HEK293 (cell line): ENCODE results near the gene BORCS8.

Source experiments
- CTCF ChIA-PET: fragments of 350-600 bp; formaldehyde crosslinking; extraction: SDS; loops from one replicate; lab custom pipeline; 2021; ENCODE audit warnings: antibody characterized with exemption; lab: Yijun Ruan, JAX
- POLR2A ChIA-PET: fragments of 300-600 bp; formaldehyde crosslinking; extraction: SDS; loops from one replicate; lab custom pipeline; 2020; ENCODE audit warnings: antibody characterized with exemption, inconsistent platforms; lab: Yijun Ruan, JAX
- H3K27ac ChIP-seq: fragments of 200-500 bp; sonication (Bioruptor generic); 2 replicates; pipeline ENCODE4 v1.5.1; 2014; ENCODE audit warnings: low read depth, low read length, control low read depth, inconsistent platforms; ENCODE audit errors: extremely low read depth
- H3K36me3 ChIP-seq, 2 experiments: fragments of 200-500 bp in 1 of 2; sonication (Bioruptor generic) in 1 of 2; 1 replicate in 1 of 2; 2 replicates in 1 of 2; pipeline ENCODE4 v1.5.1; 2014 to 2017; ENCODE audit warnings: inconsistent platforms in 2 of 2, low read length in 2 of 2; ENCODE audit not compliant: control insufficient read depth in 2 of 2, insufficient read depth in 1 of 2
- H3K4me1 ChIP-seq: fragments of 200-500 bp; sonication (Bioruptor generic); 2 replicates; pipeline ENCODE4 v1.5.1; 2014; ENCODE audit warnings: mild to moderate bottlenecking, low read length, inconsistent platforms; ENCODE audit not compliant: control insufficient read depth, insufficient read depth
- H3K4me3 ChIP-seq: 2 replicates; pipeline ENCODE4 v1.5.1; 2011; ENCODE audit warnings: low read depth, mild to moderate bottlenecking, control low read depth, low read length, moderate library complexity
- H3K9me3 ChIP-seq: fragments of 200-500 bp; sonication (Bioruptor generic); 2 replicates; pipeline ENCODE4 v1.5.1; 2014; ENCODE audit warnings: low read depth, low read length, inconsistent platforms; ENCODE audit not compliant: control insufficient read depth, insufficient read depth
- BCL11B ChIP-seq: fragments of 450-650 bp; formaldehyde crosslinking; IDR thresholded peaks from 2 replicates; pipeline ENCODE4 v1.5.1; 2016; ENCODE audit warnings: low read depth, missing biosample characterization, missing genetic modification characterization
- GLIS1 ChIP-seq: fragments of 450-650 bp; formaldehyde crosslinking; IDR thresholded peaks from 2 replicates; pipeline ENCODE4 v1.5.1; 2016; ENCODE audit warnings: missing biosample characterization, missing genetic modification characterization
- GLIS2 ChIP-seq: fragments of 450-650 bp; formaldehyde crosslinking; IDR thresholded peaks from 2 replicates; pipeline ENCODE4 v1.5.1; 2016; ENCODE audit warnings: missing biosample characterization, missing genetic modification characterization
- HOXC10 ChIP-seq: sonication (generic); formaldehyde crosslinking; IDR thresholded peaks from 2 replicates; pipeline ENCODE4 v1.8.1; 2023; ENCODE audit warnings: mild to moderate bottlenecking, missing genetic modification reagents
- KLF1 ChIP-seq: fragments of 450-650 bp; formaldehyde crosslinking; IDR thresholded peaks from 2 replicates; pipeline ENCODE4 v1.5.1; 2016; ENCODE audit warnings: missing biosample characterization, missing genetic modification characterization
- MZF1 ChIP-seq: fragments of 450-650 bp; formaldehyde crosslinking; IDR thresholded peaks from 2 replicates; pipeline ENCODE4 v1.5.1; 2017; ENCODE audit warnings: missing biosample characterization, missing genetic modification characterization, borderline replicate concordance
- SP2 ChIP-seq: fragments of 450-650 bp; formaldehyde crosslinking; IDR thresholded peaks from 2 replicates; pipeline ENCODE4 v1.5.1; 2016; ENCODE audit warnings: missing biosample characterization, missing genetic modification characterization
- SP7 ChIP-seq: fragments of 450-650 bp; formaldehyde crosslinking; IDR thresholded peaks from 2 replicates; pipeline ENCODE4 v1.5.1; 2016; ENCODE audit warnings: missing biosample characterization, missing genetic modification characterization
- ZFHX2 ChIP-seq: fragments of 450-650 bp; formaldehyde crosslinking; conservative IDR thresholded peaks from 2 replicates; pipeline ENCODE4 v1.5.1; 2016; ENCODE audit warnings: missing biosample characterization, missing genetic modification characterization
- ZIC2 ChIP-seq: fragments of 450-650 bp; formaldehyde crosslinking; IDR thresholded peaks from 2 replicates; pipeline ENCODE4 v1.5.1; 2016; ENCODE audit warnings: missing biosample characterization, missing genetic modification characterization
- ZNF121 ChIP-seq: fragments of 450-650 bp; formaldehyde crosslinking; IDR thresholded peaks from 2 replicates; pipeline ENCODE4 v1.5.1; 2016; ENCODE audit warnings: missing biosample characterization, missing genetic modification characterization
- ZNF174 ChIP-seq: fragments of 450-650 bp; formaldehyde crosslinking; IDR thresholded peaks from 2 replicates; pipeline ENCODE4 v1.5.0; 2017; ENCODE audit warnings: missing biosample characterization, mild to moderate bottlenecking, missing genetic modification characterization
- ZNF223 ChIP-seq: fragments of 450-650 bp; formaldehyde crosslinking; IDR thresholded peaks from 2 replicates; pipeline ENCODE4 v1.5.1; 2016; ENCODE audit warnings: missing biosample characterization, missing genetic modification characterization
- ZNF302 ChIP-seq: fragments of 450-650 bp; formaldehyde crosslinking; IDR thresholded peaks from 2 replicates; pipeline ENCODE4 v1.5.1; 2016; ENCODE audit warnings: missing biosample characterization, missing genetic modification characterization, low read depth
- ZNF324 ChIP-seq: fragments of 450-650 bp; formaldehyde crosslinking; IDR thresholded peaks from 2 replicates; pipeline ENCODE4 v1.5.1; 2016; ENCODE audit warnings: missing biosample characterization, missing genetic modification characterization
- ZNF335 ChIP-seq: fragments of 450-650 bp; formaldehyde crosslinking; conservative IDR thresholded peaks from 2 replicates; pipeline ENCODE4 v1.5.1; 2016; ENCODE audit warnings: missing biosample characterization, missing genetic modification characterization
- ZNF354C ChIP-seq: fragments of 450-650 bp; formaldehyde crosslinking; IDR thresholded peaks from 2 replicates; pipeline ENCODE4 v1.5.1; 2016; ENCODE audit warnings: missing biosample characterization, missing genetic modification characterization, low read depth, borderline replicate concordance
- ZNF423 ChIP-seq: fragments of 450-650 bp; formaldehyde crosslinking; IDR thresholded peaks from 2 replicates; pipeline ENCODE4 v1.5.1; 2016; ENCODE audit warnings: missing biosample characterization, missing genetic modification characterization
- ZNF433 ChIP-seq: fragments of 450-650 bp; formaldehyde crosslinking; IDR thresholded peaks from 2 replicates; pipeline ENCODE4 v1.5.1; 2016; ENCODE audit warnings: missing biosample characterization, missing genetic modification characterization, low read depth
- ZNF473 ChIP-seq: fragments of 450-650 bp; formaldehyde crosslinking; IDR thresholded peaks from 2 replicates; pipeline ENCODE4 v1.5.1; 2017; ENCODE audit warnings: missing biosample characterization, missing genetic modification characterization
- ZNF501 ChIP-seq: fragments of 450-650 bp; formaldehyde crosslinking; IDR thresholded peaks from 2 replicates; pipeline ENCODE4 v1.5.1; 2016; ENCODE audit warnings: missing biosample characterization, missing genetic modification characterization
- ZNF544 ChIP-seq: fragments of 450-650 bp; formaldehyde crosslinking; IDR thresholded peaks from 2 replicates; pipeline ENCODE4 v1.5.0; 2017; ENCODE audit warnings: missing biosample characterization, missing genetic modification characterization
- ZNF600 ChIP-seq: fragments of 450-650 bp; formaldehyde crosslinking; IDR thresholded peaks from 2 replicates; pipeline ENCODE4 v1.5.1; 2016; ENCODE audit warnings: missing biosample characterization, missing genetic modification characterization
- ZNF654 ChIP-seq: fragments of 450-650 bp; formaldehyde crosslinking; IDR thresholded peaks from 2 replicates; pipeline ENCODE4 v1.5.1; 2016; ENCODE audit warnings: low read depth, missing biosample characterization, missing genetic modification characterization
- ZNF777 ChIP-seq: fragments of 450-650 bp; formaldehyde crosslinking; IDR thresholded peaks from 2 replicates; pipeline ENCODE4 v1.5.1; 2017; ENCODE audit warnings: missing biosample characterization, missing genetic modification characterization, borderline replicate concordance
- TF ChIP-seq, protein P1 (sequence below): fragments of 450-650 bp; formaldehyde crosslinking; IDR thresholded peaks from 2 replicates; pipeline ENCODE4 v1.5.1; 2016; ENCODE audit warnings: missing biosample characterization, missing genetic modification characterization
- TF ChIP-seq, protein P2 (sequence below): fragments of 450-650 bp; formaldehyde crosslinking; IDR thresholded peaks from 2 replicates; pipeline ENCODE4 v1.5.1; 2016; ENCODE audit warnings: missing biosample characterization, missing genetic modification characterization
- TF ChIP-seq, protein P3 (sequence below): fragments of 450-650 bp; formaldehyde crosslinking; IDR thresholded peaks from 2 replicates; pipeline ENCODE4 v1.5.1; 2016; ENCODE audit warnings: missing biosample characterization, missing genetic modification characterization
- TF ChIP-seq, protein P4 (sequence below): fragments of 450-650 bp; formaldehyde crosslinking; IDR thresholded peaks from 2 replicates; pipeline ENCODE4 v1.5.1; 2016; ENCODE audit warnings: missing biosample characterization, missing genetic modification characterization

BORCS8 gene

DNA sequence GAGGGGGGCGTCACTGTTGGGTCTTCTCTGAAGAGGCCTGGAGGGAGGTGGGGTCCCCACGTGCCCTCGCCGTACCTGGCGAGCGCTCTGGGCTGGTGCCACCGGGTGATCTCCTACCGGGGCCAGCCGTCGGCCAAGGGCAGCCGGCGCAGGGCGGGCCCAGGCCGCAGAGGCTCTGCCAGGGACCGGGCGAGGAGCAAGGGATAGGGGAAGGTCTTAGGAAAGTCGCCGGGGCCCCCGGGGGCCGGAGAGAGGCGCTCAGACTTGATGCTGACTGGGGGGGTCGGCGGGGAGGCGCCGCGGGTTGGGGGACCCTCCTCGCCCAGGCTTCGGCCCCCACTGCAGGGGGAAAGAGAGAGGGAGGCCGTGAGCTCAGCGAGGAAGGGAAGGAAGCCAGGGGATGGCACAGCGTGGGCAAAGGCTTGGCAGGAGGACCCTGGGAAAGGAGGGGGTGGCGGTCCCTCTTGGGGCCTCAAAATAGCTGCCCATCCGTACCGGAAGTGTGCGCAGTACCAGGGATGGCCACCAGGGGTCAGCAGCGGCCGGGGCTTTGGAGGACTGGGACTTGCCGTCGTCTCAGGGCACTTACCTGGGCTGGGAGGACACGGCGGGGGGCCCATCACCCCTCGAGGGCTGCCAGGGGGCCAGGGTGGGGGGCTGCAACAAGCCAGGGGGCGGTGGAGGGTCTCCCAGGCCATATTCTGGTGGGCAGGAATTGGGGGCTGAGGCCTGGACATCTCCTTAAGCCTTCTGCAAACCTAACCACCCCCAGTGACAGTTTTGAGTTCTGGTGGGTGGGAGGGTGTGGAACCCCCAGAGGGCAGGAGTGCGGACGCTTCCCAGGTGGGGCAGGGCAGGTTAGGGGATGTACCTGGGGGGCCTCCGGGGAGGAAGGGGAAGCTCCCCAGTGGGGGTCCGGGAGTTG, 46.0 kb downstream of the BORCS8 start:
- Histone ChIP-seq H3K36me3 (peaks cover 0 to 5% of the 10 kb centered on the region in 2 experiments; a peak in 2 of 3 replicates), H3K4me3 (no peak overlapping the region), H3K4me1 (no peaks in the 10 kb centered on the region), H3K9me3 (no peaks in the 10 kb centered on the region), H3K27ac (no peak overlapping the region)
- POLR2A ChIA-PET = interaction anchor here (1.0 kb wide), 1 partner anchor 9 kb away, joined by 6 read pairs; no protein-coding TSS in a partner anchor
- CTCF ChIA-PET = interaction anchor here (0.5 to 5.4 kb wide), 20 partner anchors 11 to 407 kb away, joined by 3 to 47 read pairs (median 4); partner anchors contain the start of gene MEF2B
- peak; percentile 33; the same call in 1 of the 2 replicates for TF ChIP-seq ZFHX2 (tag by site-specific recombination)
- peak; percentile 13; the same call in 1 of the 2 replicates for TF ChIP-seq GLIS1 (tag by site-specific recombination)
- TF ChIP-seq SP2 = no peak
- TF ChIP-seq ZNF324 (tag by site-specific recombination) = no peak
- TF ChIP-seq, protein P1, sequence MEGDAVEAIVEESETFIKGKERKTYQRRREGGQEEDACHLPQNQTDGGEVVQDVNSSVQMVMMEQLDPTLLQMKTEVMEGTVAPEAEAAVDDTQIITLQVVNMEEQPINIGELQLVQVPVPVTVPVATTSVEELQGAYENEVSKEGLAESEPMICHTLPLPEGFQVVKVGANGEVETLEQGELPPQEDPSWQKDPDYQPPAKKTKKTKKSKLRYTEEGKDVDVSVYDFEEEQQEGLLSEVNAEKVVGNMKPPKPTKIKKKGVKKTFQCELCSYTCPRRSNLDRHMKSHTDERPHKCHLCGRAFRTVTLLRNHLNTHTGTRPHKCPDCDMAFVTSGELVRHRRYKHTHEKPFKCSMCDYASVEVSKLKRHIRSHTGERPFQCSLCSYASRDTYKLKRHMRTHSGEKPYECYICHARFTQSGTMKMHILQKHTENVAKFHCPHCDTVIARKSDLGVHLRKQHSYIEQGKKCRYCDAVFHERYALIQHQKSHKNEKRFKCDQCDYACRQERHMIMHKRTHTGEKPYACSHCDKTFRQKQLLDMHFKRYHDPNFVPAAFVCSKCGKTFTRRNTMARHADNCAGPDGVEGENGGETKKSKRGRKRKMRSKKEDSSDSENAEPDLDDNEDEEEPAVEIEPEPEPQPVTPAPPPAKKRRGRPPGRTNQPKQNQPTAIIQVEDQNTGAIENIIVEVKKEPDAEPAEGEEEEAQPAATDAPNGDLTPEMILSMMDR = peak; percentile 81
- TF ChIP-seq, protein P2, sequence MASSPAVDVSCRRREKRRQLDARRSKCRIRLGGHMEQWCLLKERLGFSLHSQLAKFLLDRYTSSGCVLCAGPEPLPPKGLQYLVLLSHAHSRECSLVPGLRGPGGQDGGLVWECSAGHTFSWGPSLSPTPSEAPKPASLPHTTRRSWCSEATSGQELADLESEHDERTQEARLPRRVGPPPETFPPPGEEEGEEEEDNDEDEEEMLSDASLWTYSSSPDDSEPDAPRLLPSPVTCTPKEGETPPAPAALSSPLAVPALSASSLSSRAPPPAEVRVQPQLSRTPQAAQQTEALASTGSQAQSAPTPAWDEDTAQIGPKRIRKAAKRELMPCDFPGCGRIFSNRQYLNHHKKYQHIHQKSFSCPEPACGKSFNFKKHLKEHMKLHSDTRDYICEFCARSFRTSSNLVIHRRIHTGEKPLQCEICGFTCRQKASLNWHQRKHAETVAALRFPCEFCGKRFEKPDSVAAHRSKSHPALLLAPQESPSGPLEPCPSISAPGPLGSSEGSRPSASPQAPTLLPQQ (tag by site-specific recombination) = no peak
- TF ChIP-seq ZNF544 (tag by site-specific recombination) = no peak
- peak; percentile 49 for TF ChIP-seq ZNF654
- no peak for TF ChIP-seq ZNF121 (tag by site-specific recombination)
- TF ChIP-seq MZF1 (tag by site-specific recombination) = no peak
- TF ChIP-seq ZIC2 (tag by site-specific recombination) = no peak
- no peak for TF ChIP-seq ZNF600 (tag by site-specific recombination)
- no peak for TF ChIP-seq BCL11B (tag by site-specific recombination)
- TF ChIP-seq ZNF354C (tag by site-specific recombination) = no peak
- TF ChIP-seq SP7 = no peak
- no peak for TF ChIP-seq GLIS2
- no peak for TF ChIP-seq ZNF501 (tag by site-specific recombination)
- no peak for TF ChIP-seq KLF1 (tag by site-specific recombination)
- TF ChIP-seq ZNF335 (tag by site-specific recombination) = peak; percentile 54
- no peak for TF ChIP-seq ZNF423 (tag by site-specific recombination)
- TF ChIP-seq ZNF433 (tag by site-specific recombination) = no peak
- no peak for TF ChIP-seq ZNF174 (tag by site-specific recombination)
- no peak for TF ChIP-seq ZNF302
- TF ChIP-seq, protein P3, sequence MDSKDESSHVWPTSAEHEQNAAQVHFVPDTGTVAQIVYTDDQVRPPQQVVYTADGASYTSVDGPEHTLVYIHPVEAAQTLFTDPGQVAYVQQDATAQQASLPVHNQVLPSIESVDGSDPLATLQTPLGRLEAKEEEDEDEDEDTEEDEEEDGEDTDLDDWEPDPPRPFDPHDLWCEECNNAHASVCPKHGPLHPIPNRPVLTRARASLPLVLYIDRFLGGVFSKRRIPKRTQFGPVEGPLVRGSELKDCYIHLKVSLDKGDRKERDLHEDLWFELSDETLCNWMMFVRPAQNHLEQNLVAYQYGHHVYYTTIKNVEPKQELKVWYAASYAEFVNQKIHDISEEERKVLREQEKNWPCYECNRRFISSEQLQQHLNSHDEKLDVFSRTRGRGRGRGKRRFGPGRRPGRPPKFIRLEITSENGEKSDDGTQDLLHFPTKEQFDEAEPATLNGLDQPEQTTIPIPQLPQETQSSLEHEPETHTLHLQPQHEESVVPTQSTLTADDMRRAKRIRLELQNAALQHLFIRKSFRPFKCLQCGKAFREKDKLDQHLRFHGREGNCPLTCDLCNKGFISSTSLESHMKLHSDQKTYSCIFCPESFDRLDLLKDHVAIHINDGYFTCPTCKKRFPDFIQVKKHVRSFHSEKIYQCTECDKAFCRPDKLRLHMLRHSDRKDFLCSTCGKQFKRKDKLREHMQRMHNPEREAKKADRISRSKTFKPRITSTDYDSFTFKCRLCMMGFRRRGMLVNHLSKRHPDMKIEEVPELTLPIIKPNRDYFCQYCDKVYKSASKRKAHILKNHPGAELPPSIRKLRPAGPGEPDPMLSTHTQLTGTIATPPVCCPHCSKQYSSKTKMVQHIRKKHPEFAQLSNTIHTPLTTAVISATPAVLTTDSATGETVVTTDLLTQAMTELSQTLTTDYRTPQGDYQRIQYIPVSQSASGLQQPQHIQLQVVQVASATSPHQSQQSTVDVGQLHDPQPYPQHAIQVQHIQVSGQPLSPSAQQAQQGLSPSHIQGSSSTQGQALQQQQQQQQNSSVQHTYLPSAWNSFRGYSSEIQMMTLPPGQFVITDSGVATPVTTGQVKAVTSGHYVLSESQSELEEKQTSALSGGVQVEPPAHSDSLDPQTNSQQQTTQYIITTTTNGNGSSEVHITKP (tag by site-specific recombination) = no peak
- no peak for TF ChIP-seq ZNF473 (tag by site-specific recombination)
- no peak for TF ChIP-seq ZNF777 (tag by site-specific recombination)
- TF ChIP-seq, protein P4, sequence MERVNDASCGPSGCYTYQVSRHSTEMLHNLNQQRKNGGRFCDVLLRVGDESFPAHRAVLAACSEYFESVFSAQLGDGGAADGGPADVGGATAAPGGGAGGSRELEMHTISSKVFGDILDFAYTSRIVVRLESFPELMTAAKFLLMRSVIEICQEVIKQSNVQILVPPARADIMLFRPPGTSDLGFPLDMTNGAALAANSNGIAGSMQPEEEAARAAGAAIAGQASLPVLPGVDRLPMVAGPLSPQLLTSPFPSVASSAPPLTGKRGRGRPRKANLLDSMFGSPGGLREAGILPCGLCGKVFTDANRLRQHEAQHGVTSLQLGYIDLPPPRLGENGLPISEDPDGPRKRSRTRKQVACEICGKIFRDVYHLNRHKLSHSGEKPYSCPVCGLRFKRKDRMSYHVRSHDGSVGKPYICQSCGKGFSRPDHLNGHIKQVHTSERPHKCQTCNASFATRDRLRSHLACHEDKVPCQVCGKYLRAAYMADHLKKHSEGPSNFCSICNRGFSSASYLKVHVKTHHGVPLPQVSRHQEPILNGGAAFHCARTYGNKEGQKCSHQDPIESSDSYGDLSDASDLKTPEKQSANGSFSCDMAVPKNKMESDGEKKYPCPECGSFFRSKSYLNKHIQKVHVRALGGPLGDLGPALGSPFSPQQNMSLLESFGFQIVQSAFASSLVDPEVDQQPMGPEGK = peak; percentile 69
- no peak for TF ChIP-seq ZNF223 (tag by site-specific recombination)
- no peak for TF ChIP-seq HOXC10 (CRISPR knock-in tag)
